ENCODE measurements around the gene MAML1.
"Not testable (repeated sequence)": the region's sequence is repeated elsewhere in the genome, so short reads cannot be mapped to it uniquely, and the experiment has no call there.

Gene MAML1

GRCh38 chr5:179732412-179732917, at the start of gene MAML1:
MAML1 (plus strand) TSS chr5:179732822; CDS start chr5:179733113, 291 bp downstream.
- DNase-seq, result peak; percentile 99

GRCh38 chr5:179689212-179689611, 43.4 kb upstream of the MAML1 start:
- not testable (repeated sequence) for DNase-seq

GRCh38 chr5:179694561-179694960, 38.1 kb upstream of the MAML1 start:
- no peak for DNase-seq

GRCh38 chr5:179696603-179697002, 36.0 kb upstream of the MAML1 start:
- no peak for DNase-seq

- DNase-seq, result no peak
Measured at GRCh38 chr5:179697108-179697507, 35.5 kb upstream of the MAML1 start.

GRCh38 chr5:179697543-179697942, 35.1 kb upstream of the MAML1 start:
- not testable (repeated sequence) for DNase-seq

- DNase-seq, result peak; percentile 98
Measured at GRCh38 chr5:179697993-179698934, 34.4 kb upstream of the MAML1 start.

GRCh38 chr5:179698935-179699615, 33.5 kb upstream of the MAML1 start, which contains the start of gene CANX:
CANX (plus strand) TSS chr5:179698967; CDS start chr5:179705682, 6,715 bp downstream.
- DNase-seq, result no peak

- DNase-seq, result peak; percentile 60
Measured at GRCh38 chr5:179699616-179700237, 32.9 kb upstream of the MAML1 start.

- no peak for DNase-seq
Measured at GRCh38 chr5:179700401-179700918, 32.2 kb upstream of the MAML1 start.

GRCh38 chr5:179716286-179716685, 16.3 kb upstream of the MAML1 start:
- no peak for DNase-seq

GRCh38 chr5:179720222-179720621, 12.4 kb upstream of the MAML1 start:
- no peak for DNase-seq

- no peak for DNase-seq
Measured at GRCh38 chr5:179724163-179724562, 8.5 kb upstream of the MAML1 start.

- DNase-seq, result no peak
Measured at GRCh38 chr5:179727106-179727505, 5.5 kb upstream of the MAML1 start.

- no peak for DNase-seq
Measured at GRCh38 chr5:179729303-179729702, 3.3 kb upstream of the MAML1 start.

GRCh38 chr5:179729727-179730126, 2.9 kb upstream of the MAML1 start:
- DNase-seq, result no peak

GRCh38 chr5:179730356-179730755, 2.3 kb upstream of the MAML1 start:
- no peak for DNase-seq

GRCh38 chr5:179730852-179731251, 1.8 kb upstream of the MAML1 start:
- no peak for DNase-seq

- DNase-seq, result peak; percentile 46
Measured at GRCh38 chr5:179731791-179732411, 721 bp upstream of the MAML1 start.

GRCh38 chr5:179732918-179733771, 523 bp downstream of the MAML1 start:
- DNase-seq, result peak; percentile 45

GRCh38 chr5:179733772-179734126, 1.1 kb downstream of the MAML1 start:
- no peak for DNase-seq

Measured in stimulated activated CD8-positive, alpha-beta memory T cell treated with anti-CD3 and anti-CD28 coated beads, Interleukin-4, amount 100 ng/mL, for 48 hours (primary cell).